K562 (cell line): ENCODE data around the gene BSX. TPM values are rescaled to one million over a fixed set of nuclear protein-coding genes. Genes with fewer than 3 reads are reported as not detected.

ENCODE experiments used
- DACH1 ChIP-seq: fragments of 450-650 bp; IDR thresholded peaks from 2 replicates; pipeline ENCODE4 v1.6.1; 2018; ENCODE audit not compliant: partially characterized antibody
- FOXA3 ChIP-seq, 2 experiments: fragments of 450-650 bp in 1 of 2; sonication (generic) in 1 of 2; formaldehyde crosslinking; IDR thresholded peaks in 1 of 2; conservative IDR thresholded peaks in 1 of 2; 2 replicates each; pipeline versions ENCODE4 v1.4.0 to v1.8.0; 2020 to 2022; ENCODE audit warnings: mild to moderate bottlenecking in 2 of 2, missing genetic modification reagents in 1 of 2
- GTF2E2 ChIP-seq: fragments of 200-800 bp; sonication (Bioruptor generic); IDR thresholded peaks from 2 replicates; pipeline ENCODE4 v1.6.1; 2016; ENCODE audit warnings: missing genetic modification characterization, missing compliant biosample characterization
- RFX1 ChIP-seq: fragments of 450-650 bp; IDR thresholded peaks from 2 replicates; pipeline ENCODE4 v1.6.1; 2016; ENCODE audit warnings: mild to moderate bottlenecking, moderate library complexity
- SETDB1 ChIP-seq: IDR thresholded peaks from one replicate; pipeline ENCODE4 v1.6.1; 2012; ENCODE audit warnings: low read length, control low read depth, inconsistent platforms
- ZFPM2 ChIP-seq: fragments of 250-450 bp; sonication (Bioruptor Pico); IDR thresholded peaks from 2 replicates; pipeline ENCODE4 v1.5.1; 2022; ENCODE audit warnings: mild to moderate bottlenecking
- ZNF174 ChIP-seq: fragments of 250-450 bp; sonication (Bioruptor Pico); IDR thresholded peaks from 2 replicates; pipeline ENCODE4 v1.4.0; 2020; ENCODE audit warnings: mild to moderate bottlenecking
- polyA plus RNA-seq, 8 experiments: library from polyadenylated mRNA; depleted of rRNA in 4 of 8; stranded (reverse) in 5 of 8; unstranded in 3 of 8; fragments of >200 nt; fragmentation: Nextera tagmentation in 2 of 8; fragmentation: Illumina TruSeq in 1 of 8; extraction: Ambion mirVana in 2 of 8; extraction: Trizol in 1 of 8; gene quantifications; 2 replicates each; pipeline versions ENCODE4 v1.2.1 to v1.2.3, GENCODE V29; 2011 to 2014; ENCODE audit warnings: inconsistent platforms in 1 of 8, missing spikeins in 1 of 8
- total RNA-seq, 7 experiments: library from RNA; depleted of rRNA in 6 of 7; stranded (reverse); fragments of >200 nt in 6 of 7; fragmentation: Illumina TruSeq in 2 of 7; extraction: Trizol in 2 of 7; gene quantifications; 2 replicates each; pipeline versions ENCODE4 v1.2.1 to v1.2.3, GENCODE V29; 2011 to 2021; ENCODE audit warnings: low replicate concordance in 1 of 7
- TF ChIP-seq, protein P1 (sequence below): IDR thresholded peaks from 2 replicates; pipeline ENCODE4 v1.6.1; 2011; ENCODE audit warnings: borderline replicate concordance, low read depth, mild to moderate bottlenecking, moderate library complexity, low read length; ENCODE audit not compliant: insufficient read depth, poor library complexity, severe bottlenecking

Gene BSX
- total and polyA plus RNA-seq, 9 of the 15 experiments (the other 6 are each of a cell fraction or from before 2014, with no cell fraction given), result not detected

DNA sequence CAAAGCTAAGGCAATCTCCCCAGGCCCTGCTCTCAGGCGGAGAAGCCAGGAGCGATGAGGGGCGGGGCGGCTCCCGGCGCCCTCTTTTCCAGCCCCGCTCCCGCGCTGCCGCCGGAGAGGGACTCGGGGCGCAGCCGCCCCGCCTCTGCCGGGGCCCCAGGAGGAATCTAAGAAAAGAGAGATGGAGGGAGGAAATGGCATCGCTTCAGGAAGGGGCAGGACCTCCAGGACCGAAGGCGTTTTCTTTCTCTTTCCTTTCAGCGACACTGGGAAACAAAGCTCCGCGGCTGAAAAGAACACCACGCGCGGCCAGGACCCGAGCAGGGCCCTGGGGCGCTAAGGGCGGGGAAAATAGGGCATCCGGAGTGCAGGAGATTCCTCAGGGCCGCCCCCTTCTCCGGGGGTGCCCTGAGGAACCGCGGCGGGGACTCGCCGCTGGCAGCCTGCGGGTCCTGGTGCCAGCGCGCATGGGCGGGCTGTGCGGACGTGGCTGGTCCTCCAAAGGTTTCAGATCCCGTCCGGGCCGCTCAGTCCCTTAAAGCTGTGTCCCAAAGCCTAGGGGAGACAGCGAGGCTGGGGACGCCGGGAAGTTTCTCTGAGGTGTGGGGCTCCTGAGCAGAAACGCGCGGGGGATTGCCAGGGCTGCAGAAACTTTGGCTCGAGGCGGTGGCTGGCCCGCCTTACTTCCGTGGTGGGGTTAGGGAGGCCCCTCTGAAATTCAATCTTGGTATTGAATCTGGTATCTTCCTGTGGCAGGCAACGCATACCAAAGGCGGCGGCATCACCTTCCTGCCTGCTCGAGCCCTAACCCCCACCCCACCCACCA is 2.8 kb upstream of the BSX start (continued):
- TF ChIP-seq ZFPM2 (no peak), GTF2E2 (no peak), SETDB1 (no peak), DACH1 (no peak), FOXA3 (CRISPR knock-in tag; conservative IDR thresholded peaks at IDR 0.05 in 1 of 2, IDR thresholded peaks at IDR 0.05 in 1 of 2) (no peak), RFX1 (no peak), ZNF174 (CRISPR knock-in tag) (no peak)
- TF ChIP-seq, protein P1, sequence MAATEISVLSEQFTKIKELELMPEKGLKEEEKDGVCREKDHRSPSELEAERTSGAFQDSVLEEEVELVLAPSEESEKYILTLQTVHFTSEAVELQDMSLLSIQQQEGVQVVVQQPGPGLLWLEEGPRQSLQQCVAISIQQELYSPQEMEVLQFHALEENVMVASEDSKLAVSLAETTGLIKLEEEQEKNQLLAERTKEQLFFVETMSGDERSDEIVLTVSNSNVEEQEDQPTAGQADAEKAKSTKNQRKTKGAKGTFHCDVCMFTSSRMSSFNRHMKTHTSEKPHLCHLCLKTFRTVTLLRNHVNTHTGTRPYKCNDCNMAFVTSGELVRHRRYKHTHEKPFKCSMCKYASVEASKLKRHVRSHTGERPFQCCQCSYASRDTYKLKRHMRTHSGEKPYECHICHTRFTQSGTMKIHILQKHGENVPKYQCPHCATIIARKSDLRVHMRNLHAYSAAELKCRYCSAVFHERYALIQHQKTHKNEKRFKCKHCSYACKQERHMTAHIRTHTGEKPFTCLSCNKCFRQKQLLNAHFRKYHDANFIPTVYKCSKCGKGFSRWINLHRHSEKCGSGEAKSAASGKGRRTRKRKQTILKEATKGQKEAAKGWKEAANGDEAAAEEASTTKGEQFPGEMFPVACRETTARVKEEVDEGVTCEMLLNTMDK, result no peak
- TF ChIP-seq, all 486 proteins: peak for 0
